GM23248 (cell line): ENCODE results near the gene PDCD2L. TPM values are rescaled to one million over a fixed set of nuclear protein-coding genes. Genes with fewer than 3 reads are reported as not detected.

Source experiments
- DNase-seq: peaks from one replicate; pipeline ENCODE4 v3.0.0-alpha.2; 2015
- H2AFZ ChIP-seq: fragments of 200-600 bp; sonication (generic); 2 replicates; pipeline ENCODE4 v1.6.1; 2016; ENCODE audit warnings: antibody characterized with exemption
- H3F3A ChIP-seq: fragments of 200-600 bp; sonication (generic); 2 replicates; pipeline ENCODE4 v1.6.1; 2016; ENCODE audit warnings: mild to moderate bottlenecking, antibody characterized with exemption, mixed run types; ENCODE audit not compliant: insufficient read depth
- H3K27ac ChIP-seq: fragments of 200-600 bp; sonication (generic); 2 replicates; pipeline ENCODE4 v1.5.1; 2016; ENCODE audit warnings: mild to moderate bottlenecking
- H3K27me3 ChIP-seq: fragments of 200-600 bp; sonication (generic); replicated peaks from 2 replicates; pipeline ENCODE4 v1.6.1; 2016; ENCODE audit warnings: mild to moderate bottlenecking; ENCODE audit not compliant: insufficient read depth
- H3K36me3 ChIP-seq: fragments of 200-600 bp; sonication (generic); 2 replicates; pipeline ENCODE4 v1.6.1; 2016; ENCODE audit warnings: low read depth, mild to moderate bottlenecking
- H3K4me1 ChIP-seq: fragments of 200-600 bp; sonication (generic); 2 replicates; pipeline ENCODE4 v1.6.1; 2016; ENCODE audit warnings: mild to moderate bottlenecking; ENCODE audit not compliant: insufficient read depth
- H3K4me2 ChIP-seq: fragments of 200-600 bp; sonication (generic); one replicate; pipeline ENCODE4 v1.6.1; 2016; ENCODE audit warnings: mild to moderate bottlenecking; ENCODE audit not compliant: unreplicated experiment
- H3K4me3 ChIP-seq: fragments of 200-600 bp; sonication (generic); 2 replicates; pipeline ENCODE4 v1.5.1; 2016; ENCODE audit warnings: mild to moderate bottlenecking
- H3K79me2 ChIP-seq: fragments of 200-600 bp; sonication (generic); 2 replicates; pipeline ENCODE4 v1.6.1; 2016; ENCODE audit warnings: mild to moderate bottlenecking; ENCODE audit not compliant: insufficient read depth
- H3K9ac ChIP-seq: fragments of 200-600 bp; sonication (generic); 2 replicates; pipeline ENCODE4 v1.6.1; 2016; ENCODE audit warnings: mild to moderate bottlenecking
- H3K9me2 ChIP-seq: fragments of 200-600 bp; sonication (generic); 2 replicates; pipeline ENCODE4 v1.6.1; 2016; ENCODE audit warnings: mixed run types, mild to moderate bottlenecking, moderate library complexity; ENCODE audit not compliant: insufficient read depth
- H3K9me3 ChIP-seq: fragments of 200-600 bp; sonication (generic); one replicate; pipeline ENCODE4 v1.6.1; 2017; ENCODE audit warnings: low read depth
- H4K20me1 ChIP-seq: fragments of 200-600 bp; sonication (generic); 2 replicates; pipeline ENCODE4 v1.6.0; 2016; ENCODE audit not compliant: insufficient read depth
- EZH2 ChIP-seq: fragments of 200-600 bp; sonication (generic); IDR thresholded peaks from 2 replicates; pipeline ENCODE4 v1.6.1; 2018; ENCODE audit warnings: antibody characterized with exemption, mild to moderate bottlenecking; ENCODE audit not compliant: insufficient read depth, poor library complexity, severe bottlenecking
- EZH2phosphoT487 ChIP-seq: fragments of 200-600 bp; sonication (generic); IDR thresholded peaks from 2 replicates; pipeline ENCODE4 v1.6.1; 2018; ENCODE audit warnings: antibody characterized with exemption, moderate library complexity, mild to moderate bottlenecking, low read depth; ENCODE audit not compliant: insufficient read depth
- whole genome bisulfite sequencing, 2 experiments: methylation state at CpG; one replicate each; pipeline ENCODE4 v1.1.6; 2015 to 2017; ENCODE audit warnings: low lambda C conversion rate in 2 of 2, low coverage in 1 of 2; ENCODE audit errors: missing lambda C conversion rate in 2 of 2; 5-methylcytosine and 5-hydroxymethylcytosine counted together
- in situ Hi-C: fragments of 300-500 bp; cut with MboI; formaldehyde crosslinking; loops from 2 replicates; pipeline ENCODE4 v1.15.0; 2020
- polyA plus RNA-seq: library from polyadenylated mRNA; unstranded; fragments of >200 nt; fragmentation: Nextera tagmentation; extraction: Ambion mirVana; gene quantifications from 2 replicates; pipeline ENCODE4 v1.2.1, GENCODE V29; 2016
- total RNA-seq: library from RNA; depleted of rRNA; stranded (reverse); fragments of >200 nt; shearing (Covaris generic); gene quantifications from 2 replicates; pipeline ENCODE4 v1.2.3, GENCODE V29; 2014

The PDCD2L gene
- total and polyA plus RNA-seq, 2 experiments from 2014 or later: 7.4 to 13.4 TPM

- Histone ChIP-seq H3K27ac (no peak overlapping the region), H3K9me3 (no peaks in the 10 kb centered on the region), H3K36me3 (peaks cover 49% of the 10 kb centered on the region), H3K27me3 (no peaks in the 10 kb centered on the region), H3K4me2 (no peak overlapping the region), H3K4me3 (no peak overlapping the region), H4K20me1 (peaks cover 13% of the 10 kb centered on the region; the same call in 1 of the 2 replicates), H3K79me2 (peaks cover 98% of the 10 kb centered on the region), H3K4me1 (peaks cover 12% of the 10 kb centered on the region; the same call in 1 of the 2 replicates), H2AFZ (no peak overlapping the region), H3K9ac (no peak overlapping the region), H3K9me2 (no peaks in the 10 kb centered on the region), H3F3A (no peaks in the 10 kb centered on the region)
- in situ Hi-C loops: no loop called here
- DNase-seq: no peak
- TF ChIP-seq EZH2 (no peak), EZH2phosphoT487 (no peak)
- 96 to 97% methylated on average over 8 of the region's 8 CpGs for WGBS, 2 experiments
Observed at GRCh38 chr19:34370117-34370516, 34.1 kb upstream of the PDCD2L start.

DNA sequence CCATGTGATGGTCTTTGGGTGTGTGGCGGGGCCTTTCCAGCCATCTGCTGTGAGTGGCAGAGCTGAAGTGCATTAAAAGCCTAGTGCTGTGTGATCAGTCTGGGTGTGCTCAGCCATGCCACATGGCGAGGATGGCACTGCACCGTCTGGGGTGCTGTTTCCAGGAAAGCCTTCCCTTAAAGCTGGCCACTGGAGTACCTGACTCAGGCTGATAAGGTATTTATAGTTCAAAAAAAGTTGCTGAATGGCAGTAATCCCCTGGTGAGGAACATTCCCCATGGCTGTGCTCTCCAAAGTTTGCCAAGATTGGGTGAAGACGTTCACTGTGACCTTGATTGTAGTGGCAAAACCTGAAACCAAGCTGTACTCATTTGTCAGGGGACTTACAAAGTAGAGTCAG is 33.2 kb upstream of the PDCD2L start:
- no peak for TF ChIP-seq EZH2
- no peak for TF ChIP-seq EZH2phosphoT487
- DNase-seq: no peak
- Histone ChIP-seq H3K79me2 (peaks cover 98% of the 10 kb centered on the region), H3K9me2 (no peaks in the 10 kb centered on the region), H3F3A (no peaks in the 10 kb centered on the region), H3K4me3 (no peak overlapping the region), H4K20me1 (peaks cover 13% of the 10 kb centered on the region; the same call in 1 of the 2 replicates), H3K27ac (no peak overlapping the region), H3K9ac (no peak overlapping the region), H3K4me2 (no peak overlapping the region), H3K27me3 (no peaks in the 10 kb centered on the region), H3K9me3 (no peaks in the 10 kb centered on the region), H3K4me1 (peaks cover 12% of the 10 kb centered on the region; the same call in 1 of the 2 replicates), H3K36me3 (peaks cover 58% of the 10 kb centered on the region), H2AFZ (no peak overlapping the region)
- in situ Hi-C loops: no loop called here
- 88 to 90% methylated on average over 4 of the region's 4 CpGs for WGBS, 2 experiments

GRCh38 chr19:34373601-34374288 is 30.5 kb upstream of the PDCD2L start:
- 91 to 95% methylated on average over 11 of the region's 11 CpGs for WGBS, 2 experiments

DNA sequence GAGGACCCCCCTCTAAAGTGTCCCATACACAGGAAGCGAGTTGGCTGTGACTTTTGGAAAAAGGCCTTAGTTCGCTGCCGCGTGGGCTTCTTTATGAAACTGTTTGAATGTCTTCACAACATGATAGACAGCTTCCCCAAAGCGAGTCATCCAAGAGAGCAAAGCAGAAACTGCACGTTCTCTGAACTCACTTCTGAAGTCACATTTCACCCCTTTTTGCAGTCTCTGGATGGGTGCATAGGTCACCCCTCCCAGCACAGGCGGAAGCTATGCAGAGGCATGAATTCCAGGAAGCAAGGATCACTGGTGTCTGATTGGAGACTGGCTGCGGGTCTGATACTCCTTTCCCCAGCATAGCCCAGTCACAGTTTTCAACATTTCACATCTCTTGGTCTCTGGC is 28.6 kb upstream of the PDCD2L start:
- H3K9me3 ChIP-seq: no peaks in the 10 kb centered on the region
- H3K27me3 ChIP-seq: no peaks in the 10 kb centered on the region
- no peak overlapping the region for H3K4me3 ChIP-seq
- no peak overlapping the region for H2AFZ ChIP-seq
- H3K27ac ChIP-seq: no peak overlapping the region
- H3K79me2 ChIP-seq: peaks cover 60% of the 10 kb centered on the region
- TF ChIP-seq EZH2phosphoT487 (no peak), EZH2 (no peak)
- no peaks in the 10 kb centered on the region for H3K4me1 ChIP-seq
- in situ Hi-C loops: no loop called here
- no peaks in the 10 kb centered on the region for H3K9me2 ChIP-seq
- no peak overlapping the region for H3K9ac ChIP-seq
- no peak for DNase-seq
- 82% methylated on average over 8 of the region's 8 CpGs for WGBS, 2 experiments
- no peak overlapping the region for H3K4me2 ChIP-seq
- H4K20me1 ChIP-seq: 0 out of 2 replicates have a peak, but pooled peaks cover 8% of the 10 kb centered on the region
- peaks cover 55% of the 10 kb centered on the region for H3K36me3 ChIP-seq
- H3F3A ChIP-seq: no peaks in the 10 kb centered on the region

More at GRCh38 chr19:34373601-34374288, 30.5 kb upstream of the PDCD2L start:
- Histone ChIP-seq H3F3A (no peaks in the 10 kb centered on the region), H3K9me3 (no peaks in the 10 kb centered on the region), H3K9me2 (no peaks in the 10 kb centered on the region), H3K79me2 (peaks cover 79% of the 10 kb centered on the region), H3K27ac (no peak overlapping the region), H2AFZ (no peak overlapping the region), H3K4me2 (no peak overlapping the region), H3K36me3 (peaks cover 56% of the 10 kb centered on the region), H4K20me1 (0 out of 2 replicates have a peak, but pooled peaks cover 8% of the 10 kb centered on the region), H3K9ac (no peak overlapping the region), H3K4me3 (no peak overlapping the region), H3K4me1 (no peaks in the 10 kb centered on the region), H3K27me3 (no peaks in the 10 kb centered on the region)
- TF ChIP-seq EZH2: no peak
- no peak for TF ChIP-seq EZH2phosphoT487
- no peak for DNase-seq
- in situ Hi-C loops: no loop called here
